Non-pigmented ciliary epithelial cell (primary cell): ENCODE data around the gene FAM170B.

Experiments
- DNase-seq: peaks from one replicate; pipeline ENCODE4 v3.0.0-alpha.2; 2010; ENCODE audit warnings: low read depth

The FAM170B gene

GRCh38 chr10:49123981-49124950 lies 9.6 kb downstream of the FAM170B start:
- DNase-seq, result no peak

GRCh38 chr10:49120911-49121310 lies 12.9 kb downstream of the FAM170B start:
- DNase-seq, result no peak

- DNase-seq, result no peak
Observed at GRCh38 chr10:49119746-49120145, 14.1 kb downstream of the FAM170B start.

GRCh38 chr10:49118430-49119074 lies 15.3 kb downstream of the FAM170B start:
- DNase-seq, result no peak

- DNase-seq, result no peak
Observed at GRCh38 chr10:49117376-49118070, 16.3 kb downstream of the FAM170B start.

- no peak for DNase-seq
Observed at GRCh38 chr10:49116509-49117375, 17.1 kb downstream of the FAM170B start.

GRCh38 chr10:49115796-49116508 lies 17.9 kb downstream of the FAM170B start:
- no peak for DNase-seq

- no peak for DNase-seq
Observed at GRCh38 chr10:49115015-49115795, 18.6 kb downstream of the FAM170B start, which contains the start of gene VSTM4. VSTM4 (minus strand) TSS chr10:49115522; CDS start chr10:49115485, 37 bp downstream.

- no peak for DNase-seq
Observed at GRCh38 chr10:49114718-49115014, 19.2 kb downstream of the FAM170B start.

GRCh38 chr10:49113741-49114141 lies 20.1 kb downstream of the FAM170B start:
- DNase-seq, result no peak

GRCh38 chr10:49112851-49113250 lies 21.0 kb downstream of the FAM170B start:
- no peak for DNase-seq

GRCh38 chr10:49112098-49112497 lies 21.7 kb downstream of the FAM170B start:
- DNase-seq, result no peak

- DNase-seq, result no peak
Observed at GRCh38 chr10:49111320-49111698, 22.5 kb downstream of the FAM170B start.

GRCh38 chr10:49110684-49111319 lies 23.0 kb downstream of the FAM170B start:
- DNase-seq, result no peak

- DNase-seq, result no peak
Observed at GRCh38 chr10:49109669-49110340, 24.0 kb downstream of the FAM170B start.

GRCh38 chr10:49108656-49109055 lies 25.2 kb downstream of the FAM170B start:
- no peak for DNase-seq

- no peak for DNase-seq
Observed at GRCh38 chr10:49107887-49108267, 25.9 kb downstream of the FAM170B start.

- DNase-seq, result no peak
Observed at GRCh38 chr10:49107111-49107886, 26.5 kb downstream of the FAM170B start.
